Measurements from ENCODE around the gene NTNG1. TPM values are rescaled to one million over a fixed set of nuclear protein-coding genes. Genes with fewer than 3 reads are reported as not detected.

NTNG1 gene
- total RNA-seq, 2 experiments from 2014 or later = not detected

DNA sequence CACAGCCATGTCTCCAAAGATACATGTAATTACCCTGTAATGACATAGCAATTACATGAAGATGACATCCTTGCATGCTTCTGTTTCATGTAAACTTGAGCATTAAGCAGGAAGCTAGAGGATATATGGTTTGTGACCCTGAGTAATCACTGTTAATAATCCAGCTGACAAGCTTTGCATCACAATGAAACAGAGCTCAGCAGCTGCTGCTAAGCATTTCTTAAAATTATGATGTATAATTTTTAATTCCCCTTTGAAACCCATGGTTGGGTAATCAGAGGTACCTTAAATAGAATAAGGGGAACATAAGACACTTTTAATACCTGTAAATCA, 293.5 kb downstream of the NTNG1 start:
- Mint-ChIP-seq H3K36me3 (ENCODE audit: low read depth) (no peaks in the 10 kb centered on the region), H3K27me3 (no peaks in the 10 kb centered on the region), H3K4me3 (no peak overlapping the region), H3K4me1 (ENCODE audit: low read depth) (no peaks in the 10 kb centered on the region), H3K9me3 (no peaks in the 10 kb centered on the region), H3K27ac (no peak overlapping the region)
- Histone ChIP-seq H3K4me1 (ENCODE audit: insufficient read depth, low read length) (no peaks in the 10 kb centered on the region), H3K4me3 (ENCODE audit: low read length) (no peak overlapping the region), H3K27me3 (ENCODE audit: control insufficient read depth in 1 of 2, insufficient read depth in 2 of 2, low read length in 2 of 2) (no peaks in the 10 kb centered on the region), H3K27ac (ENCODE audit: low read depth in 1 of 2, low read length in 2 of 2) (no peak overlapping the region), H3K9me3 (ENCODE audit: control insufficient read depth in 1 of 2, insufficient read depth in 1 of 2, low read length in 2 of 2) (no peaks in the 10 kb centered on the region), H3K36me3 (ENCODE audit: insufficient read depth, low read length) (no peaks in the 10 kb centered on the region)
- TF ChIP-seq CTCF (IDR thresholded peaks at IDR 0.05) = no peak
- no peak for DNase-seq
- intact Hi-C loops (cut with DNase I, micrococcal nuclease) = no loop called here
- POLR2A ChIA-PET = no interaction called here
- ATAC-seq (ENCODE audit: poor library complexity) = no peak
- CTCF ChIA-PET = no interaction called here

DNA sequence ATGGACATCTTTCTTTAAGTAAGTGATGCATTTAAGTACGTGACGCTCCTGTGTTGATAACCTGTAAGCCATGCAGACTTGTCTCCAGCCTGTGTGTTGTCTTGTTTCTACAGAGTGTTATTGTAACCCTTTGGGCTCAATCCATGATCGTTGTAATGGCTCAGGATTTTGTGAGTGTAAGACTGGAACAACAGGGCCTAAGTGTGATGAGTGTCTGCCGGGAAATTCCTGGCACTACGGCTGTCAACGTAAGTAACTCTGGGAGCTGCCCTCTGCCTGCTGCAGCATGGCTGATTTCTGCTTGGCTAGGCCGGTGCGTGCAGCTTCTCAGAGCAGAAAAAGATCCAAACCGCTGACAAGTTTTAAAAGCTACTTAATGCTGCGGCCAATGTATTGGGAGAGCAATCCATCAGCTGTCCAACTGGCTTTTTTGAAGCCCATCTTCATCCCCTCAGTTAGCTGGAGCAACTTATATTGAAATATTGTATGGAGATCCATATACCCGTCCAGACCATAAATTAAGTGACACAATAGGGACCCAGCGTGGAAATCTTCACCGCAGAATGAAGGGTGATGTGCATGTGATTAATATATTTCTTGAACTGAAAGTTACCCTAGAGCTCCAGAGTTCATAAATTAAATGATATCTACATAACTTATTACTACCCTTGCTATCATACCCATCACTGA, 295.9 kb downstream of the NTNG1 start:
- intact Hi-C loops (cut with DNase I, micrococcal nuclease) = no loop called here
- CTCF ChIA-PET = no interaction called here
- Mint-ChIP-seq H3K36me3 (ENCODE audit: low read depth) (no peaks in the 10 kb centered on the region), H3K27me3 (no peaks in the 10 kb centered on the region), H3K4me3 (no peak overlapping the region), H3K9me3 (no peaks in the 10 kb centered on the region), H3K27ac (no peak overlapping the region), H3K4me1 (ENCODE audit: low read depth) (no peaks in the 10 kb centered on the region)
- ATAC-seq (ENCODE audit: poor library complexity) = no peak
- no peaks in the 10 kb centered on the region for H3K4me1 ChIP-seq (ENCODE audit: insufficient read depth, low read length)
- no peak for TF ChIP-seq CTCF (IDR thresholded peaks at IDR 0.05)
- H3K36me3 ChIP-seq (ENCODE audit: insufficient read depth, low read length) = no peaks in the 10 kb centered on the region
- H3K27me3 ChIP-seq (ENCODE audit: control insufficient read depth in 1 of 2, insufficient read depth in 2 of 2, low read length in 2 of 2) = no peaks in the 10 kb centered on the region
- no peak overlapping the region for H3K27ac ChIP-seq (ENCODE audit: low read depth in 1 of 2, low read length in 2 of 2)
- DNase-seq = no peak
- H3K9me3 ChIP-seq (ENCODE audit: control insufficient read depth in 1 of 2, insufficient read depth in 1 of 2, low read length in 2 of 2) = no peaks in the 10 kb centered on the region
- no peak overlapping the region for H3K4me3 ChIP-seq (ENCODE audit: low read length)
- POLR2A ChIA-PET = no interaction called here

DNA sequence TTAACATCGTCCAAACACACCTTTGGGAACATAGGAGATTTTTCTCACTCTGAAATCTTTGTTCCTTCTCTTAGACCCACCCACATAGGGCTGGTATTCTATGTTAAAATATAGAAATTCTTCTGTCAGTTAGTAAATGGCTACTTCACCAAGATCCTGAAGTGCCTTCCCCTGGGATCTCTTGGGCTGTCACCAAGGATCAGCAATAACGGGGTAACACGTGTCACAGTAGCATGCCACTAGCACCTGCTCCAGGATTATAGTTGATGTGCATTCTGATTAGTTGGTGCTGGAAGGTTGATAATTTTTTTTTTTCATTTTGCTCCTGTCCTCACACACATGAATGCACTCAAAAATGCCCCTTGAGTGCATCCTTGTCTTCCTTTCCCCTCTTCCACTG, 298.7 kb downstream of the NTNG1 start:
- no peak overlapping the region for H3K27ac ChIP-seq (ENCODE audit: low read depth in 1 of 2, low read length in 2 of 2)
- Mint-ChIP-seq H3K9me3 (no peaks in the 10 kb centered on the region), H3K36me3 (ENCODE audit: low read depth) (no peaks in the 10 kb centered on the region), H3K4me3 (no peak overlapping the region), H3K27me3 (no peaks in the 10 kb centered on the region), H3K4me1 (ENCODE audit: low read depth) (no peaks in the 10 kb centered on the region), H3K27ac (no peak overlapping the region)
- CTCF ChIA-PET = no interaction called here
- H3K4me3 ChIP-seq (ENCODE audit: low read length) = no peak overlapping the region
- POLR2A ChIA-PET = no interaction called here
- H3K27me3 ChIP-seq (ENCODE audit: control insufficient read depth in 1 of 2, insufficient read depth in 2 of 2, low read length in 2 of 2) = no peaks in the 10 kb centered on the region
- no peaks in the 10 kb centered on the region for H3K36me3 ChIP-seq (ENCODE audit: insufficient read depth, low read length)
- DNase-seq (no peak), ATAC-seq (ENCODE audit: poor library complexity) (no peak)
- H3K9me3 ChIP-seq (ENCODE audit: control insufficient read depth in 1 of 2, insufficient read depth in 1 of 2, low read length in 2 of 2) = no peaks in the 10 kb centered on the region
- no peak for TF ChIP-seq CTCF (IDR thresholded peaks at IDR 0.05)
- intact Hi-C loops (cut with DNase I, micrococcal nuclease) = no loop called here
- H3K4me1 ChIP-seq (ENCODE audit: insufficient read depth, low read length) = no peaks in the 10 kb centered on the region

Measured in CD4-positive, alpha-beta T cell (primary cell).